ENCODE measurements around the gene EPS8L3.
"Not testable (repeated sequence)": the region's sequence is repeated elsewhere in the genome, so short reads cannot be mapped to it uniquely, and the experiment has no call there.

The EPS8L3 gene

DNA sequence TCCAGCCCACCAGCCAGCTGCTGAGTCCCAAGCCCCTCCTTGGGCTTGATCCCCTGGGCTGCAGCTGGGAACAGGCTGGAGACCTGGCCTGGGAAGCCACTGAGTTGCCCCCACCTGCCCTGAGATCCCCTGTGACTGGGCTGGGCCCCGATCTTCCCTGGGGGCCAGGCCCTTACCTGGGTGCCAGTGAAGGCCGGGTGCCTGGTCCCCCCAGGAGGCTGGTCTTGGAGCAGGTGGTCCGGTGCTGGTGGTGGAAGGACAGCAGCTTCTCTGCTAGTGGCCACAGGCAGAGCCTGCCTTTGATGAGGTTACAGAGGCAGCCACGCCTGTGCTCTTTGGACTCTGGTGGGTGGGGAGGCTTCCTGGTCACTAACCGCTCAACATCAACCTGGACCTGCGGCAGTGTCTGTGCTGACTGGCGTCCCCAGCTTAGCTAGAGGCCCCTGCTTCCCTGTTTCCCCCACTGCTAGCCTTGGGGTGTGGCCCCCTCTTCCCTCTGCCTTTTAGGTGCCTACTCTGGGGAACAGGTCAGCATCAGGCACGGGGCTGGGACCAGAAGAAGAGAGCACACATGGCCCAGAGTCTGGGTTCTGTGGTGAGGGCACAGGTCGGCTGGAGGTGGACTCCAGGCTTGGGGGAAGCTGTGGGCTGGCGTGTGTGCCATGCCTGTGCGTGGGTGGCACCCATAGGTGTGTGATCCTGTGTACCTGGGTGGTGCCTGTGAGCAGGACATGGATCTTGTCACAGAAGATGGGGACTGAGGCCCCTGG lies at the start of gene EPS8L3:
Gene EPS8L3, minus strand, starts transcription at position 278 of the 770 bp plus-strand sequence. CDS start 2,174 bp downstream, outside the sequence.
- DNase-seq: no peak

GRCh38 chr1:109812691-109813393 lies 49.1 kb upstream of the EPS8L3 start:
- DNase-seq: no peak

- DNase-seq: no peak
These were observed 45.0 kb upstream of the EPS8L3 start for GRCh38 chr1:109808703-109809102.

DNA sequence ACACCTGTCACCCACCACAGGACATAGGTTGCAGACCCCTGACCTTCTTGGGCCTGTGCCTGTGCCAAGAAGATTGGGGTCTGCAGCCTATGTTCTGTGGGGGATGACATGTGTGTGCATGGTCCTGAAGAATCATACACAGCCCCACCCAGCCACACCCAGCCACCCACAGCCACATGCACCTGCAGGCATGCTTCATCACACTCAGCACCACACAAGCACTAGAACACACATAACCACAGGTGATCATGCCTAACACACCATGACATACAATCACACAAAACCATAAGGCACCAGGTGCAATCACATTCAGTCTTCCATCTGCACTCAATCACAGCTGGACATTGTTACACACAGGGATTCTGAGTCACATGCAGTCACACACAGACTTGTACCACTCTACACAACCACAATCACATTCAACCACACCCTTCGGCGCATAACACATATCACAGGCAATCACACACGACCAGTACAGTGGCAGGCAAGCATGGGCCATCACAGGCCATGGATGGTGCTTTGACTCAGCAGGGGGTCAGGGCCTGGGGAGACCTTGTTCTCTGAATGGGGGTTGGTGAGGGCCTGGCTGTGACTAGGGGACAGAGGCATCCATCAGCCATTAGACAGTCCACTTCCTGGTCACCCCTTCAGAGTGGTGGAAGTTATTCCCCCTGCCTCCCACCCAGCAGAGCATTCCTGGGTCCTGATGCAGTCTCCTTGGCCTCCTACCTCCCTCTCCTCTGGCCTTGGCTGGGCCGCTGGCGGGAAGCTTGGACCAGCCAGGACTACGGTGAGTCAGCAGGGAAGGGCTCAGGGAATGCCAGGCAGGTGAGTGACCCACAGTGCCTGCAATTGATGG lies 44.3 kb upstream of the EPS8L3 start:
- DNase-seq: no peak

DNA sequence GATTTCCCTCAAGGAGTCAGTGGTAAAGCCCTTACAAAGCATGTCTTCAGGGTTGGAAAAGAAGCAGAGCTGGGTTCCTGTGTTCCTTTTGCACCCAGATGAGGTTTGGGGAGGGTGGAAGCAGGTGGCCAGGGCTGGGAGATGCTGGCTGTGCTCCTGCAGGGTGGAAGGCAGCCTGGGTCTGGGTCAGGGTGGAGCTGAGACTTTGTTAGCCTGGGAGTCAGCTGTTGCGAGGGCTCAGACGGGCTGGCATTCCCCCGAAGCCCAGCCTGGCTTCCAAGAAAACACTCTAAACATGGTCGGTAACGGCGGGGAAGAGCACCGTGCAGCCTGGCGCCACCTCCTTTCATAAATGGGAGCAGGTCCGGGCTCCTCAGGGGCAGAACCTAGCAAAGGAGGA lies 43.7 kb upstream of the EPS8L3 start:
- DNase-seq: no peak

GRCh38 chr1:109806733-109807400 lies 43.1 kb upstream of the EPS8L3 start:
- DNase-seq: no peak

DNA sequence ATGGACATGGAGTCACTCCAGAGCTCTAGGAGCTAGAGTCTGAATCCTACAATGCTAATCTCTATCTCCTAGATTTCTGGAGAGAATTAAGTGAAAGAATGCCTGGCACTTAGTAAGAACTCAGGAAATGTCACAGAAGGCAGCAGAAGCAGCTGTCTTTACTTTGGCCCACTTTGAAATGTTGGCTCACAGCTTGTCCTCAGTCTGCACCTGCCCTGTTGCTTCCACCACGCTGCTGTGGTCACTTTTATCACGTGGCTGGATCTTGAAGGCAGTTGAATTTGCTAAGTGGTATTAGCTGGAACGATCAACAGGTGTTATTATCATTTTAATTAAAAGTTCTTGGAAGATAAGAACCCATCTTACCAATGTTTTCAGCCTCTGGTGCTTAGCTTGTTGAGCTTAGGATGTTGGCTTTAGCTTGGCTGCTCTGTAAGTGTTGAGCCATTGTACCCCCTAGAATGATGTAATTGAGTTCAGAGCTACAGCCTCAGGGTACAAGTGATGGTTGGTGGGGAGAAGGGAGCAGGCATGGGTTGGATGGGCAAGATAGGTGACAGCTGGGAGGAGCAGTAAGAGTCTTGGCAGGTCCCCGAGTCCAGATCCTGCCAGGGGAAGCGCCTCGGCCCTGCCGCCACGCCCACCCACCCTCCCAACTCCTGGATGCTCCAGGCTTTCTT lies 41.9 kb upstream of the EPS8L3 start:
- no peak for DNase-seq

GRCh38 chr1:109804660-109805059 lies 40.9 kb upstream of the EPS8L3 start:
- no peak for DNase-seq

DNA sequence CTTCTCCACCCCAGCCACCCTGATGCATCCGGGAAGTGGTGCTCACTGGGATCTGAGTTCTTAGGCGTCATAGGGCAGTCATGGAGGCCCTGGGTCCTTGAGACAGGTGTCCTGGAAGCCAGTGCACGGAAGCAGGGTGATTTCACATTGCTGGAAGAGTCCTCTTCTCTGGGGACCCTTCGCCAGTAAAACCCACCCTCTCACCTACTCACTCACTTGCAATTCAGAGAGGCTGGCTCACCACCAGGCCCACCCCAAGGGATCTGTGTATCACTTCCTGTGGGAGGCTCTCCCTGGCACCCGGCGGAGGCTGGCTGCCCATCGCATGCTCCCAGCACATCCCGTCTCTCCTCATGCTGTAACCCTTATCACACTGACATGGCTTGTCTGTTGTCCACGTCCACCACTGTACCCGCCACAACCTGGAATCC lies 40.2 kb upstream of the EPS8L3 start:
- no peak for DNase-seq

- no peak for DNase-seq
These were observed 39.3 kb upstream of the EPS8L3 start for GRCh38 chr1:109802901-109803561.

DNA sequence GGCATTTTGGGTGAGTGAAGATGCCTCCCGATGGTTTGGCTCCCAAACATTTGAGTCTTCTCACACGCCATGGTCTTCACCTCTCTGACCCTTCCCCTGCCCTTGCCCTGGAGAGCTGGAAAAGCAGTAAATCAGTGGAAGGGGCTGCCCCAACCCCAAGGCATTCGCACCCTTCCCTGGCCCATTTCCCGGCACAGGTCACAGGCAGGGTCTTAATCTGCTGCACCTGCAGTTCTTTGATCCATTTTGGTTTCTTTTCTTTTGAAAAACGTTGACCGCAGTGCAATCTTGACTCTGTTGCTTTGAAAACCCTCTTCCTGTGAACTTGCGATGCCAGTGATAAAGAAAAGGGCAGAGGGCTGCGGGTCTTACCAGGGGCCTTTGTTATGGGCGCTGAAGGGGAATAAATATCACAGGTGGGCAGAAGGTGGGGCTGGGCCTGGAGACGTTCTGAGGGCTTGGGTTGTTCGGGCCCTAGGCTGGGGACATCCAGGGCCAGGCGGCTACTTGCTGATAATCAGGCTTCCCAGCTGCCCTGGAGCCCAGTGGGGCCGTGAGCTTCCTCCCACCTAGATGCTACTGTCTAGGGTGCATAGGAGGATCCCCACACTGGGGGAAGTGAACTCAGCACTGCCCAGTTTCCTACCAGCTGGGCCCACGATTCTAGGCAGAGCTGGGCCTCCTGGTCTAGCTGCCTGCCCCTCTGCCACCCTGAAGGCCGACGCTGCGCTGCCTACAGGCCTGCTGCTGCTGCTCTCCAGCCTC lies 38.6 kb upstream of the EPS8L3 start:
- DNase-seq: no peak

DNA sequence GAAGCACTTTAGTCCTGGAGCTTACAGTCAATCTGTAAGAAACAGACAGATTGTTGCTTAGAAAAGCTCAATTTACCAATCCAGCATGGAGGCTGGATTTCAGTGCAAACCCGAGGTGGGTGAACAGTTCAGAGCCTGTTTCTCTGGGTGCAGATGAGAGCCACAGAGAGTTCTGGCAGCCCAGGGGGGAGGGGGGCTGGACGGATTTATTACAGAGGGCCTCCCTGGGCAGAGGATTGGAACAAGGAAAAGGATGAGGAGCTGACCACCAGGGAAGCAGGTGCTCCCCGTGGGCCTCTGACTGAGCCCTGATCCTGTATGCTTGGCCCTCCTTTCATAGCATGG lies 38.0 kb upstream of the EPS8L3 start:
- no peak for DNase-seq

GRCh38 chr1:109800291-109800690 lies 36.6 kb upstream of the EPS8L3 start:
- DNase-seq: no peak

DNA sequence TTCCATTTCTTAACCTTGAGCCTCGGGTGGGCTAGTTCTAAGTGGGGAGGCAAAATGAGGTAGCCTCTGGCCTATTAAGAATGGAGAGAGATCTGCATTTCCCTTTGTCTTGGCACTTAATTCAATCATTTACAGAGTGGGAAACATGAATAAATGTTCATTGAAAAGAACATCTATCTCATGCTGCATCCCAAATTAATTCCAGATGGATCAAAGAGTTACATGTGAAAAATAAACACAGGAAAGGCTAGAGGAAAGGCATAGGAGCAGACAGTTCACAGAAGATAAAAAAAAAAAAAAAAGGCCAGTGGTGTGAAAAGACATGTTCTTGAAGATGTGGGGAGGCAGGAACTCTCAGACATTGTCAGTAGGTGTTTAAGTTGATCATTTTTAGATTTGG lies 35.7 kb upstream of the EPS8L3 start:
- DNase-seq: no peak

DNA sequence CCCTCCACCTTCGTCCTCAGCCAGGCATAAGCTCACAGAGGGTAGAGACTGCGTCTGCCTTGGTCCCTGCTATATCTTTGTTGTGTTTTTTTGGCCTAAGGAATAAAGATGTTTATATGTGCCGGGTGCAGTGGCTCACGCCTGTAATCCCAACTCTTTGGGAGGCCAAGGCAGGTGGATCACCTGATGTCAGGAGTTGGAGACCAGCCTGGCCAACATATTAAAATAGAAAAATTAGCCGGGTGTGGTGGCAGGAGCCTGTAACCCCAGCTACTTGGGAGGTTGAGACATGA lies 33.5 kb upstream of the EPS8L3 start:
- not testable (repeated sequence) for DNase-seq

GRCh38 chr1:109796484-109797302 lies 33.0 kb upstream of the EPS8L3 start:
- DNase-seq: no peak

DNA sequence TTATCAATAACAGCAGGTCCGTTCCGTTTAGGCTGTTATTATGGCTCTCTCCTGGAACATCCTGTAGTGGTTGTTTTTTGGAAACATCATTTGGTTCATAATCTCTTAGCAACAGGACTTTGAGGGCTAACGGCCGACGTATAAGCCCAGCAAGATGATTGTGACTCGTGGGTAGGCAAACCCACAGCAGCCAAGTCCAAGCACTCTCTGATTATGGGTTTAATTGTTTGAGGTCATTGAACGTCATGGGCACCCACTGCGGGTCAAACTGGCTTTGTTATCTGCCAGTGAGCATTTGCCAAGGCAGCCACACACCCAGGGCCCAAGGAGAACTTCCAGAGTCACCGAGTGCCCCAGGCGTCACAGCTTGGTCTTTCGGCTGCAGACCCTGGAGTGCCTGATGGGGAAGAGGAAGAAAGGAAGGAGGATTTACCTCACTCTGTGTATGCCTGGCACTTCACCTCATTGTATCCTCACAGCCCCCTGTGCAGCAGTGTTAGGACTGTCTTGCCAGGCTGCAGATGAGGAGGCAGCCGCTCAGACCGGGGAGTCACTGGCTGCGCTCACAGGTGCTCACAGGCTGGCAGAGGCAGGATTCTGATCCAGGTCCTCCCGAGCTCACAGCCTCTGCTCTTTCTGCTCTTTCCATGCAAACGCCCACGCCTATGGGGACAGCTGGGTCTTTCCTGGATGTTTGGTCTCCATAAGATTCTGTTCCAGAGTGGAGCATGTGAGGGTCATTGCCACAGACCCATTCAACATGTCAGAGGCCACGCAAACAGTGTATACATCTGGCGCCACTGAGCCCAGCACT lies 30.8 kb upstream of the EPS8L3 start:
- no peak for DNase-seq

GRCh38 chr1:109793486-109794318 lies 30.0 kb upstream of the EPS8L3 start:
- DNase-seq: peak; percentile 56 to 59

Data from AML-193 (cell line).